ENCODE measurements around the gene PITPNC1. TPM values are rescaled to one million over a fixed set of nuclear protein-coding genes. Genes with fewer than 3 reads are reported as not detected.

Gene PITPNC1
- total and polyA plus RNA-seq, 2 of the 13 experiments (the other 11 are each of a cell fraction or from before 2014, with no cell fraction given): 4.1 to 5.7 TPM

DNA sequence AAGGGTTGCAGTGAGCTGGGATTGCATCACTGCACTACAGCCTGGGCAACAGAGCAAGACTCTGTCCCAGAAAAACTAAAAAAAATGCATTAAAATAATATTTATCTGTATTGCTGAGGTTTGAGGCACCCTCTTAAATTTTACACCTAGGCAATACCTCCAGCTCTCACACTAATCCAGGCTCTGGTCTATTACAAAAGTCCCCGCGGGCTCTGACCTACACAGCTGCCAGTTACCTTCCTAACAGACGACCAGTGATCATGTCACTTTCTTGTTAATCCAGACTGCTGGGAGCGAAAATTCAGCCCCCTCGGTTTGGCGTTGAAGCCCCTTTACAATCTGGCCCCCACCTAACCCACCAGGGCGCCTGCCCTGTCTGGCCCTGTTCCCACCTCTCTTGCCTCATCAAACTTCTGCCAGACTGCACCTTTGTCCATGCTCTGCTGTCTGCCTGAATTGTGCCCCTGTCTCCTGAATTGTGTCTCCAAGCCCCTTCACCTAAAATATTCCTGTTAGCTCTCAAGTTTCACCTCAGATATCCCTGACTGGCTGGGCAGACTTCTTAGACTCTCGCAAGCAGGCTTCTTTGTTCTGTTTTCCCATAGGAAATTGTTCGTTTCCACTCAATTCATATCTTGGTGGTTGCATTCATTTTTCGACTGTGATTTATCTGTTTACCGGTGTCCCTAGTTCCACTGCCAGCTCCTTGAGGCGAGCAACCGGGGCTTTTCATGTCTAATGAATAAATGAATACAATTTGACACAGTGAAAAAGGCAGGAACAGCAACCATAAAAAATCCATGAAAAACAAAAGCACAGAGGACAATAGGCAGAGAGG, 65.9 kb downstream of the PITPNC1 start:
- Histone ChIP-seq H3K36me3 (replicated peaks in 1 of 2; ENCODE audit: control insufficient read depth in 1 of 2, insufficient read depth in 2 of 2, low read length in 2 of 2) (no peaks in the 10 kb centered on the region), H3K4me2 (ENCODE audit: low read depth, low read length) (no peak overlapping the region), H3K27me3 (ENCODE audit: control insufficient read depth in 1 of 2, insufficient read depth in 2 of 2, low read length in 2 of 2) (no peaks in the 10 kb centered on the region), H3K79me2 (ENCODE audit: insufficient read depth, low read length) (no peaks in the 10 kb centered on the region), H2AFZ (ENCODE audit: low read length) (no peak overlapping the region), H3K9me3 (ENCODE audit: low read length) (no peaks in the 10 kb centered on the region), H3K4me3 (replicated peaks in 1 of 3; ENCODE audit: insufficient read depth in 1 of 3, low read depth in 2 of 3, low read length in 3 of 3) (no peak overlapping the region), H3K9ac (ENCODE audit: insufficient read depth, low read depth, low read length) (no peak overlapping the region), H3K27ac (ENCODE audit: extremely low read length, insufficient read depth, low read length) (no peak overlapping the region), H3K4me1 (ENCODE audit: insufficient read depth, low read length) (peaks cover 28% of the 10 kb centered on the region), H4K20me1 (ENCODE audit: insufficient read depth, low read length) (no peaks in the 10 kb centered on the region)
- CTCF ChIA-PET (ENCODE audit: low intra/inter-chr PET ratio, low total read pairs): no interaction called here
- no peak for ATAC-seq
- FAIRE-seq: no peak
- no peak for DNase-seq (ENCODE audit: low spot score)
- intact Hi-C loops (cut with micrococcal nuclease; ENCODE audit: unreplicated experiment) (no loop called here), in situ Hi-C loops (cut with HindIII; ENCODE audit: extremely low pct_ligation_motif_present, low pct_unique_long_range_greater_than_20kb) (no loop called here)
- TF ChIP-seq ZNF121 (CRISPR knock-in tag; IDR thresholded peaks at IDR 0.05) (0 out of 2 replicates have a peak, but pooled peaks have one; percentile 48), TCF12 (IDR thresholded peaks at IDR 0.05) (no peak), TCF12 (CRISPR knock-in tag; IDR thresholded peaks at IDR 0.05) (no peak), CEBPB (IDR thresholded peaks at IDR 0.05; ENCODE audit: borderline replicate concordance, low read depth, low read length) (peak; percentile 30; the same call in 1 of the 2 replicates)
- no TSS peak for BruUV-seq (replicated peaks)
- POLR2A ChIA-PET: no interaction called here
- 60% methylated on average over 13 of the region's 13 CpGs for WGBS (ENCODE audit: low lambda C conversion rate)

DNA sequence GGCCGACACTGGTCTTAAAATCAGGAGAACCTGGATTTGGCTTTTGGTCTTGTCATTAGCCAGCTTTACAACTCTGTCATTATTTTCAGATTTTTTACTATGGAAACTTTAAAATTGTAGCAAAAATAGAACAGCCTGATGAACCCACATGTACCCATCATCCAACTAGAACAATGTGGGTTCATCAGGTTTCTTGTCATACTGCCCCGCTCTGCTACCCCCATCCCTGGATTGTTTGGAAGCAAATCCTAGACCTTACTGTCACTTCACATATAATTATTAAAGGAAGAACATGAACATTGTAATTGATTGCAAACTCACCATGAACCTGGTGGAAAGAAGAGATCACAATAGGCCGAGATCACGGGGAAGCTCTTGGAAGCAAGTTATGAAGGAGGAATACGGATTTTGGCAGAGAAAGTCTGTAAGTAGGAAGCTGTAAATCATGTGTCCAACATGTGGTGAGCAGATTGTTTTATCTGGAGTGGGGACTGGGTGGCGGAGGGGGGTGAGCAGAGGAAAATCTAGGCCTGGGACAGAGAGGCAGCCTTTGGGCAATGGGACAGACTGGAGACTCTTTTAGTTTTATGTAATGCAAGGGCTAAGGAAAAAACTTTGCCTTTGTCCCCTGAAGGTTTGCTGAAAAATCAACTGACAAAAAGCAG, 67.0 kb downstream of the PITPNC1 start:
- Histone ChIP-seq H4K20me1 (ENCODE audit: insufficient read depth, low read length) (no peaks in the 10 kb centered on the region), H3K27ac (ENCODE audit: extremely low read length, insufficient read depth, low read length) (no peak overlapping the region), H3K79me2 (ENCODE audit: insufficient read depth, low read length) (no peaks in the 10 kb centered on the region), H3K27me3 (ENCODE audit: control insufficient read depth in 1 of 2, insufficient read depth in 2 of 2, low read length in 2 of 2) (no peaks in the 10 kb centered on the region), H3K4me2 (ENCODE audit: low read depth, low read length) (no peak overlapping the region), H3K36me3 (replicated peaks in 1 of 2; ENCODE audit: control insufficient read depth in 1 of 2, insufficient read depth in 2 of 2, low read length in 2 of 2) (no peaks in the 10 kb centered on the region), H3K4me1 (ENCODE audit: insufficient read depth, low read length) (peaks cover 34% of the 10 kb centered on the region), H3K9ac (ENCODE audit: insufficient read depth, low read depth, low read length) (no peak overlapping the region), H3K4me3 (replicated peaks in 1 of 3; ENCODE audit: insufficient read depth in 1 of 3, low read depth in 2 of 3, low read length in 3 of 3) (no peak overlapping the region), H3K9me3 (ENCODE audit: low read length) (no peaks in the 10 kb centered on the region), H2AFZ (ENCODE audit: low read length) (no peak overlapping the region)
- 91% methylated on average over 6 of the region's 6 CpGs for WGBS (ENCODE audit: low lambda C conversion rate)
- intact Hi-C loops (cut with micrococcal nuclease; ENCODE audit: unreplicated experiment): no loop called here
- BruUV-seq (replicated peaks): no TSS peak
- POLR2A ChIA-PET: no interaction called here
- DNase-seq (ENCODE audit: low spot score) (no peak), FAIRE-seq (no peak), ATAC-seq (no peak)
- TF ChIP-seq, protein P1, sequence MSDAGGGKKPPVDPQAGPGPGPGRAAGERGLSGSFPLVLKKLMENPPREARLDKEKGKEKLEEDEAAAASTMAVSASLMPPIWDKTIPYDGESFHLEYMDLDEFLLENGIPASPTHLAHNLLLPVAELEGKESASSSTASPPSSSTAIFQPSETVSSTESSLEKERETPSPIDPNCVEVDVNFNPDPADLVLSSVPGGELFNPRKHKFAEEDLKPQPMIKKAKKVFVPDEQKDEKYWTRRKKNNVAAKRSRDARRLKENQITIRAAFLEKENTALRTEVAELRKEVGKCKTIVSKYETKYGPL (CRISPR knock-in tag; IDR thresholded peaks at IDR 0.05): no peak
- TF ChIP-seq TERF1 (CRISPR knock-in tag; IDR thresholded peaks at IDR 0.05) (no peak), U2AF1 (optimal IDR thresholded peaks at IDR 0.05; ENCODE audit: low read depth, low read length) (no peak), MLXIP (CRISPR knock-in tag; IDR thresholded peaks at IDR 0.05; ENCODE audit: borderline replicate concordance) (no peak), GZF1 (CRISPR knock-in tag; IDR thresholded peaks at IDR 0.05) (no peak), JDP2 (CRISPR knock-in tag; IDR thresholded peaks at IDR 0.05; ENCODE audit: borderline replicate concordance) (no peak), MTF1 (CRISPR knock-in tag; IDR thresholded peaks at IDR 0.05) (no peak)
- in situ Hi-C loops (cut with HindIII; ENCODE audit: extremely low pct_ligation_motif_present, low pct_unique_long_range_greater_than_20kb): no loop called here
- CTCF ChIA-PET (ENCODE audit: low intra/inter-chr PET ratio, low total read pairs): no interaction called here
